ENCODE data around the gene KRT74.

KRT74 gene

DNA sequence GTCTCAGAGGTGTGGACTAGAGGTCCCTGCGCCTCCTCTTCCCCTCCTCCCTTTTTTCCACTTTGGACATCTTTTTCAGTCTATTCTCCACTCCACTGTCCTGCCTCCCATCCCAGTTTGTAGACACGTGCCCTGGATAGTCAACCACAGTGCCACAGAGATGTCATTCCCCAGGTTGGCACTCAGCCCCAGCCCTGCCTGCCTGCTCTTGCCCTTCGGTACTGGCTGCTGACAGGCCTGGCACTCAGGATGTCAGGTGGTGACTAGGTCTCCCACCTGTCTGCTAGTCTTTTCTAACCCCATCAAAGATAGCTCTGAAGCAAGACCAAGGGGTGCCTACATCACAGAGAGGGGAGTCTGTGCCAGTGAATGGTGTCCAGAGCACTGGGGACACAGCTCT lies 36.5 kb downstream of the KRT74 start:
- DNase-seq (ENCODE audit: low read depth in 3 of 3), result no peak

DNA sequence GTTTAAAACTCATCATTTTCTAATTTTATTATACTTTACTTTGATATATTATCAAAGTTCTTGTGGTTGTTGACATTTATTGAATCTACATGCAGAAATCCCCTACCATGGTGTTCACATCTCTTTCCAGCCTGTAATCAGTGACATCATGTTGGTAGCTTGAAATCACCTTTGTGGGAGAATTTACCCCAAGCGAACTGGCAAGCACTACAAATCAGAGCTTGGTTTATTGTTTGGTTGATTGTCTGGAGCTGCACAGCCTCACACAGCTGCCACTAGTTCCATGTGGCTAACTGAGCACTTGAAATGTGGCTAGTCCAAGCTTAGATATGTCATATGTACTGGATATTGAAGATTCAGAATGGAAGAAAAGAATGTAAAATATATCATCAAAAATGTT lies 38.1 kb downstream of the KRT74 start:
- no peak for DNase-seq (ENCODE audit: low read depth in 3 of 3)

DNA sequence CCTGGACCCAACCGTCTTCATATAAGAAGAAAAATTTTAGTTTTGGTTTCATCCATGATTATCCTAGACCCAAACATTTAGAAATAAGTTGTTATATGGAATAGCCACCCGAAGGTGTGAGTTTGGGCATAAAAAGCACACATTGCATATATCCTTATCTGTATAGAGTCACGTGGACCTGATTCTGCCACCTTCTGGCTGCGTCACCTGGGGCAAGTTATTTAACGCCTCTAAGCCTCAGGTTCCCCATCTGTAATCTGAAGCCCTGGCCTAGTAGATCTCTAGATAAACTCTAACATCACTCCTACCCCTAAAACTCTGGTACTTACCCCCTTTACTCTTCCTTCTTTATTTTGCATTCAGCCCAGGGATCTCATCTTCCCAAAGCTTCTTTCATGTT lies 39.2 kb downstream of the KRT74 start:
- DNase-seq (ENCODE audit: low read depth in 3 of 3), result peak in 1 of 3 experiments; percentile 9

DNA sequence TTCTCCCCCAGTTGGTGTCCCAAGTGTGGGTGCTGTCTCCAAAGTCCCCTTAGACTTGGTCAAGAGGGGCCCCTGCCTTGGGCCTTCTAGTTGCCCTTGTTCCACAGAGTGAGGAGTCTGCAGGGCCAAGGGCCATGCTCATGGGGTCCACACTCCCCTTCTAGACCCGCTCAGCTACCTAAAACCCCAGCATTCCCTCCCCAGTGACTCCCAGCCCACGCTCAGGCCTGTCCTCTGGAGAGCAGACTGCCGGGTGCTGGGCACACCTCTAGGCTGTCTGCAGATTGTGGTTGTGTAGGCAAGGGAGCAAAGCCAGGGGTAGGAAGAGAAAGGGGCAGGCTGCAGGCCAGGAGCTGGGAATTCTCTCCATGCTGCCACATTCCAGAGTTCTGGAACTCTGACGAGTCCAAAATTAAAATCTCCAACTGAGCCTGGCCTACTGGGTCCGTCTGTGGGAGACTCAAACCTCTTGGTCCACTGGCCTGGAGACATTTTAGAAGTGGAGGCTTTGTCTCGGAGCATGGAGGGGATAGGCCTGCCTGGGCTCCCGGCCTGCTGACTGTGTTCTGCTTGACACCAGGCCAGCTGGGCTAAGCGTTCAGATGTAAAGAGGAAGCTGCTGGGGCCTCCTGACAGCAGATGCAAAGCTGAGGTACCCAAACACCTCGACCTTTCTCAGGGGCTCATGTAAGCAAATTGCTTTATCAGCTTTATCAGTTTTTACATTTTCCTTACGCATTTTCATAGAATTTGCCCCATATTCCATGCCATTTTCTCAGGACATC lies 39.8 kb downstream of the KRT74 start:
- DNase-seq (ENCODE audit: low read depth in 3 of 3), result no peak

DNA sequence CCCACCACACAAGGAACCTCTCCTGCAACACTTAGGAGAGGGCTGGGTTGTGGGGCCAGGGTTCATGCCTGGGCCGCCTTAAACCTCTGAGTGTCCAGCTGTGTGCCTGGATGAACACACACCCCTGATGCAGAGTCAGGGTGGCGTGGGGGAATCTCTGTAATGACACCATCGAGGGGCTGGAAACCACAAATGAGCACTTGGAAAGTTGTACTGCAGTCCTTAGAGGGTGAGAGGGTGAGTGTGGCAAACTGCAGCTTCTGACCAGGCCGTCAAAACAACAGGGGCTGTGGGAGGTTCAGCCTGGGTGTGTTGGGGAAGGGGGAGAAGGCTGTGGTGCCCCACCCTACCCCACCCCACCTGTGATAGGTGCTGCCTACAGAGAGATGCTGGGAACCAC lies 41.0 kb downstream of the KRT74 start:
- DNase-seq (ENCODE audit: low read depth in 3 of 3), result no peak

DNA sequence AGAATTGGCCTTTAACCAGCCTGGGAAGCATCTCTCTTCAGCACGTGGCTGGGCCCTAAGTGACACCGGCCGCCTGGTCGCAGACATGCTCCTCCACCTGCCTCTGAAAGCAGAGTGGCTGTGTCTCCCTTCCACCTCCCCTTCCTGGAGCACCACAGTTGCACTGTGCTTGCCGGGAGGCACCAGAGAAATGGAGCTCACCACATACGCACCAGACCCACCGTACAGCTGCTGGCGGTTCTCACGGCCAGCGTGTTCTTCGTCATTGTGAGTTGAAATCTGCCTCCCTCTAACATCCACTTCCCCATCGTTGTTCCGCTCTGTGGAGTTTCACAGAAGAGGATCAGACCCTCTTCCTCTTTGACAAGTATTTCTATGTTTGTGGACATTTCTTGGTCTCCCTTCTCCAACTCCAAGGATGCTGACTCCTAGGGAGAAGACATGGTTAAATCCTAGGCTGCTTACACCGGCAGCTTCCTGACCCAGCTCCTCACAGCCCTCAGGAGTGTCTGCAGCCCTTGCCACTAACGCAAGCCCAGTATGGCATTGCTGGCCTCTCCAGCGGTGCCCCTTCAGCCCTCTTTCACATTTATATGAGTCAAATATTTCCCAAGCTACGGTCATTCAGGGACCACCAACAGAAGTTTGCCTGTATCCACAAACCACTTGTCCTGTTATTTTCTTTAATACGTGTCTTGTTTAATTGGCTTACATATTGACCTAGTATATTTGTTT lies 41.9 kb downstream of the KRT74 start:
- DNase-seq (ENCODE audit: low read depth in 3 of 3), result no peak

DNA sequence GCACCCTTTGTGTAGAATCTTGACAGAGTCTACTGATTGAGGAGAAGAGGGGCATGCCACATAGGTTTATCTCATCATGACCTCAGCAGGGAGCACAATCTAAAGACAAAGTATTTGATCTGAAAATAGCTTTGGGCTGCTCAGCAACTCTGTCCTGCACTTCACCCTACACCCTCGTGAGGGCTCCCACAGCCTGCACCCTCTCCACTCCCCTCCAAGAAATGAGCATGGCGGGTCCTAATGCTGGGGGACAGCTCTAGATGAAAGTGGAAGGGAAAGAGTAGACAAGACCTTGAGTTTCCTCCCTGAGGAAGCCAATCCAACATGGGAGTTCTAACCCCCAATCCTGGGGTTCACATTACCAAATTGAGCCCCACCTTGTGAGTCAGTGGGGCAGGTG lies 42.7 kb downstream of the KRT74 start:
- no peak for DNase-seq (ENCODE audit: low read depth in 3 of 3)

DNA sequence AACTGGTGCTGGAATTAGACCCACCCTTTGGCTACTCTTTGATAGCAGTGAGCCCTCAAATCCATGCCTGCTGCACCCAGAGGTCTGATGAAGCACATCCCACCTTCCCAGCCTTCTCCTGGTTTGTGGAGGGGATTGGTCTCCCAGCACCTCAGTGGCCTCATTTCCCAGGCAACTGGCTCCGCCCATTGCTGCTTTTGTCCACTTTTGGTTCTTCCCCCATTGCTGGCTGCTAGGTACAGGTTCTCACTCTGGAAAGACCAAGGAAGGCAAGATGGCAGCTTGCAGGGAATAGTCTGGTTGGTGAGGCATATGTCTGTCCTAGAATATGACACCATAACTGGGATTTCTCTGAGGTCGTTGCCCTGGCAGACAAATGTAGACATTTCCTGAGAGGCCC lies 43.3 kb downstream of the KRT74 start:
- no peak for DNase-seq (ENCODE audit: low read depth in 3 of 3)

DNA sequence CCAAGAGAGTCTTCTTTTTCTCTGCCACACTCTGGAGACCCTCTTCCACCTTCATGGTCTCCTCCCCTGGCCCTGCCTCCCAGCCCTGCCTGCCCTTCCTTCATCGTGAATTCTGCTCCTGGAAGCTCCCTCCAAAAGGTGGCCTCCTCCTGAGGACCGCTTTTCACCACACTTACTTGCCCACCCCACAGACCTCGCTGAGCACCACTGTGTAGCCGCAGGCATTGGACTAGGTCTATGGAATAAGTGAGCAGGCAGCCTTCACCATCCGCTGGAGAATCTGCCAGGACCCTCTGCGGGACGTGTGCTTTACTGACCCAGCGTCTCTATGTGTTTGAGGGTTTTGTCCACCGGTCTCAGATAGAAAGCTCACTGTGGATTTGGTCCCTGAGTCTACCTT lies 43.8 kb downstream of the KRT74 start:
- no peak for DNase-seq (ENCODE audit: low read depth in 3 of 3)

DNA sequence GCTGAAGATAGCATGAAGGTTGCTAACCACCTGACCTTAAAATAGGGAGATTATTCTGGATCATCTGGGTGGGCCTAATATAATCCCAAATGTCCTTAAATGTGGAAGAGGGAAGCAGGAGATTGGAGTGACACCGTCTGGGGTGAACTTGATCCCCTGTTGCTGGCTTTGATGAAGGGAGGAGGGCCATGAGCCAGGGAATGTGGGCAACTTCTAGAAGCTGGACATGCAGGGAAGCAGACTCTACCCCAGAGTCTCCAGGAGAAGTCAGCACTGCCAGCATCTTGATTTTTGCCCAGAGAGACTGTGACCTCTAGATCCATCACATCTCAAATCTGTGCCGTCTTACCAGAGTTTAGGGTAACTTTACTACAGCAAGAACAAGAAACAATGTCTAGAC lies 44.2 kb downstream of the KRT74 start:
- no peak for DNase-seq (ENCODE audit: low read depth in 3 of 3)

DNA sequence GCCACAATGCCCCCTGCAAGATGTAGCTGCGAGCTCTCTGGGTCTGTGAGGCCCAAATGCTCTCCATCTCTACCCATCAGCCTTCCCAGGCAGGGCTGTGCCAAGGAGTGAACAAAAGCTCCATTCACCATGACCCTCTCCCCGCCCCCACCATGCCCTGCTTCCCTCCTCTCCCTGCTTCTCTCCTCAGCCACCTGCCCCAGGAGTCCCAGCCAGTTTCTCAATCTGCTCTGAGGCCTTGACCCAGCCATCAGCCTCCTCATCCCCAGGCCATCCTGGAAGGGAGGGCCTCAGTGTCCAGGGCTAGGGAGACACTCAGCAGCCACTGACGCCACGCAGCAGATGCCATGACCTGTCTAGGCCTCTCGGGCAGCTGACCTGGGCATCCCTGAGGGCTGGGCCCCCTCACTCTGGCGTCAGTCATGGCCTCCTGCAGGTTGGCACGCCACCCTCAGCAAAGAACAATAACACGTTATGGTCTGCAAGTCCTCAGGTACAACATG lies 45.0 kb downstream of the KRT74 start:
- DNase-seq (ENCODE audit: low read depth in 3 of 3), result no peak

DNA sequence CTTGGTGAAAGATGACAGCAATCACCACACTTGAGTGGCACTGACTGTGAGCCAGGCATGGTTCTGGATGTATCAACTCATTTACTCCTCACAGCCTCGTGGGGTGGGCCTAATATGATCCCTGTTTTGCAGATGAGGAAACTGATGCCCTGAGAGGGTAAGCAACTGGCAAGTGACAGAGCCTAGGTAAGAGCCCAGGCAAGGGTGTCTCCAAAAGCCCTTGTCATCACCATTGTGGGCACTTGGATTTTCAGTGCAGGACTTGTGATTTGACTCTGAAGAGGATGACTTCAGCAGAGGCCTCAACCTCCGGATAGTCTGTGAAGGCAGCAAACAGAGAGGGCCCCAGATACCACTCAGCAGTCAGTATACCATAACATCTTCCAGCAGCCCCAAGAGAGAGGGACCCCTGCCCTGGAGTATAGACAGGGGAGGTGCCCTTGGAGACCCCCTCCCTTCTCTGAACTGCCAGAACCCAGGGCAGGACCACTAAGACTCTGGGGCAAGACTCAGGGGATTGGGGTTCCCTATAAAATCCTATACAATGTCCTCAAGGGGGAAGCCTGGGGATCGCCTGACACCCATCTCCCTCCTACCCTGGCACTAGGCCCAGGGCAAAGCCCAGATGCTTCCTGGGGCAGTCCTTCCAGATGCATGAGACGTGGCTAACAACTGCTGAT lies 46.4 kb downstream of the KRT74 start:
- DNase-seq (ENCODE audit: low read depth in 3 of 3), result no peak

DNA sequence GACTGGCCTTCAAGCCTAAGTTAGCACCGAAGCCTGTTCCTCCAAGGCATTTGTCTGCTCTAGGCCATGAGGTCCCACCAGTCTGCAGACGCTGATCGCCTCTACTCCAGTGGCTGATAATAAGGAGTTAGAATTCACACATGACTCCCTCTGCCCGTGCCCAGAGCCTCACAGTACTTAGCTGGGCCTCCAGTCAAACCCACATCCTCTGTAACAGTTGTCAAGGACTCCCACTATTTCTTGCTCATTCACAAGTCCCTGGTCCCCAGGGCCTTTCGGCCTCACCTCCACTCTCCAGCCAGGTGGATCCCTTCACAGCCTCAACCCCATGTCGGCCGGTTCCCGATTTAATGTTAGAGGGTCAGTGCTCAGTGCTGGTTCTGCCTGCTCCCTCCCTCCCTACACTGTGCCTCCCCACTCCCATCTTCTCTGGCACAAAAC lies 47.1 kb downstream of the KRT74 start:
- no peak for DNase-seq (ENCODE audit: low read depth in 3 of 3)

DNA sequence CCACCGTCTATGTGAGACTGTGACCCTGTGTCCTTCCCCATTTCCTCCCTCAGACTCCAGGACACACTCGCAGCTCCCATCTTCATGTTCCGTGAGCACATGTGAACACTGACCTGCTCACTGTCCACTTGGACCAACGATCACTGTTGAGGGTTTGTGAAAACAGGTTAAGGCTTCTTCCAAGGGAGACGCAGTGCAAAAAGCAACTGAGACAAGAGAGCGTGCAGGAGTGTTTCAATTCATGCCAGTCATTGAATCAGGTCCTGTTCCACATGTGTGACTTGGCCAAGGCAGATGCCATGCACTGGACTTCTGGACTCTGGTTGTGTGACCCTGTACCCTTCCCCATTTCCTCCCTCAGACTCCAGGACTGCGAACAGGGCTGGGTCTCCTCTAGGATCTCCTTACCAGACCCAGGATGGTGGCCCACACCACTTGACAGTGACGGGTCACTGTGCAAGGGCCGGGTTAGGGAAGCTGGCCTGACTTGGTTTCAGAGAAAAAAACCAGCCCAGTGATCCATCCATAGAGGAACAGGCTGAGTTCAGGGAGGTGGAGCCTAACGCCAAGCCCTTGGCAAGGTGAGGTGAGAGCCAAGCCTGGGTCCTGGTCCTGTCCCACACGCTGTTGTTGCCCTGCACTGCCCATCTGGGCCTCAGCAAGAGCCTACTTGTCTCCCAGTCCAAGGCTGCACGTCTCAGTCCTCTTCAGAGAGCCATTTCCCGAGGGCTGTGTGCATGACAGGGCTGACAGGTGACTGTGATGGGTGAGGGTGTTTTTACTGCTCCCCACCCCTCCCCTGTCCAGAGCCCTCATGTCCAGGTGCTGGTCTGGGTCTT lies 47.8 kb downstream of the KRT74 start:
- no peak for DNase-seq (ENCODE audit: low read depth in 3 of 3)

DNA sequence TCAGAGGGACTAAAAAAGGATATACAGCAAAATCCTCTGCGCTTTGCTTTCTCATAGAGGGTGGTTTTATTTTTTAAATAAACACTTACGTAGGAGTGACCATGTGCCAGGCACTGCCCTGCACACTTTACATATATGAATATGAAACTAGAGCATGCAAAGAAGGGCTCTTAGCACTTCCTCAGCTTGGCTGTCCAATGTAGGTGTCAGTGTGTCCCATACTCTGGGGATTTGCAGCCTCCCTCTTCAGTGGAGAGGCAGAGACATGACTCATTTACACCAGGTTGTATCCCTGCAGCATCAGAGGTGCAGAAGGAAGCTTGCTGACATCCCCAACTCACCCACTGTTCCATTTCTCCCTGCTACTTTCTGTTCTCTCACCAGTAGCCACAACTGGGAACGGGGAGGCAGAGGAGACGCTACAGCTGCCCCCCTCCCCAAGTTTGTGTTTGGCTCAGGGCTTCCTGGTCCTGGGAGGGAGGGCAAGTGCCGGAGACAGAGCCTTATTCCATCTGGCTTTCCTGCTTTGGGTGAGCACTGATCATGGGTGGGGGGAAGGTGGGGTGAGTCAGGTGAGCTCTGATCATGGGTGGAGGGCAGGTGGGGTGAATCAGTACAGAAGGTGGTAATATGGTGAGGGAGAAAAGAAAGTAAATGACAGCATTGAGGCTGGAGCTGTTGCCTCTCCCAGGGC lies 48.6 kb downstream of the KRT74 start:
- DNase-seq (ENCODE audit: low read depth in 3 of 3), result no peak

DNA sequence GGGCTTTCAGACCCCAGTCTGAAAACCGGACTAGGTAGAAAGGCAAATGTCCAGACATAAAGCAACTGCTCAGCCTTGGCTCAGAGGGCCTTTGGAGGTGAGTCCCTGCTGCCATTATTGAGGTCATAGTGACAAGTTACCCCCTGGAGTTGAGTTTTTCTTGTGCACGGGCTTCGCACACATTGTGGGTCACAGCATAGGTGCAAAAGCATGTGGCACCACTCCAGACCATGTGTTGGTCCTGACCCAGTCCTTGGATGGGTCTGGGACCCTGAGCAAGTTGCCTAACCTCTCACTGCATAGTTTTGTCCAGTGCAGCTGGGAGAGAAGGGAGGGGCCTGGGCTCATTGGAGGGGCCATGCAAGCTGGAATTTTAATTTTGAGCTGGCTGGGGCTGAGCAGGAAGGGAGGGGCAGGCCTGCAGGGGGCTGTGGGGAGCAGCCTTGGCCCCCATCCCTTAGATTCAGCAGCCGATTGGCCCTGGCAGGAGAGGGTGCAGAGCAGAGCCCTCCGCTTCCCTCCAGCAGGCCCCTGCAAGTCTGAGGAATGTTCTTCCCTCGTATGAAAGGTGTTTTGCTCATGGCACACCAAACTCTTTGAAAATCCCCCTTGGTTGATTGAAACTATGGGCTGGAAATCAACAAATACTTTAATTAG lies 49.3 kb downstream of the KRT74 start:
- no peak for DNase-seq (ENCODE audit: low read depth in 3 of 3)

DNA sequence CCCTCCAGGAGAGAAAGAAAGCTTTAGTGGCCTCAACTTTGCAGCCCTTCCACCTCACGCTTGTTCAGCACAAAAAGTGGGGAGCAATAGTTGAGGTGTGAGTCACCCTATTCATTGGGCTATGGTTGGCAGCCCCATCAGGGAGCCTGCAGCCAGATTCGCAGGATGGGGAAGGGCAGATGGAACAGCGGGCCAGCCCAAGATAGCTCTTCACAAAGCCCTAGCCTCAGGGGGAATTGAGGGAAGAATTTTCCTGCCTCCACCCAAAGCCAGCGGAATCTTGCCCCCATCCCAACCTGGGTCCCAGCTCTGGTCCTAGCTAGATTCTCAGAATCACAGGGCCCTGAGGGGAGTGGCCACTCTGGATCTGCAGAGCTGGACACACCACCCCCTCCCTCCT lies 49.8 kb downstream of the KRT74 start:
- no peak for DNase-seq (ENCODE audit: low read depth in 3 of 3)

DNA sequence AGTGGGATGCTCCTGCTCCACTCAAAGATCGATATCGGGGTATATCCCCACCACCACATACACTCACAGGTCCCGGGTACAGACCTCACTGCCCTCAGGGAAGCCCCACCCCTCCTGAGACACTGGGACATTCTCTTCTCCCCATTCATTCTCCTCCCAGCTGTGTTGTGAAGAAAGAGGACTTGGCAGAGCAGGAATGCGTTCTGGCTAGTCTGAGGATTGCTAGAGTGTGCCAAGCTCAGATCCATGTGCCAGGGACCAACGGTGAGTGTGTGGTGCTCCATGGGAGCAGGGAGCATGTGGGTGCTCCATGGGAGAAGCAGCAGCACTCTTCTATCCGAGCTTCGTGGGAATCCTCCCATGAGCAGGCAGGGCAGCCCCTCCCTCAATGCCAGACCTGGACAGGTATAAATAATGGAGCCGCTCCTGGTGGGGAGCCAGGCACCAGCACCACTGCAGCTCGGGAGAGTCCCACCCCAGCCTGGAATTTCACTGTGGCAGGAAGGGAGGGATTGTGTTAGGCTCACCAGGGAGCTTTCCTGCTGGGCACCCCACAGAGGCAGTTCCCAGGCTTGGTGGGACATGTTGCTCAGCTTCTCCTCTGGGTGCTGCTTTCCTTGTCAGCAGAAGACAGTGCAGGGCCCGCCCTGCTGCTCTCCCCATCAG lies 51.2 kb downstream of the KRT74 start:
- DNase-seq (ENCODE audit: low read depth in 3 of 3), result no peak

DNA sequence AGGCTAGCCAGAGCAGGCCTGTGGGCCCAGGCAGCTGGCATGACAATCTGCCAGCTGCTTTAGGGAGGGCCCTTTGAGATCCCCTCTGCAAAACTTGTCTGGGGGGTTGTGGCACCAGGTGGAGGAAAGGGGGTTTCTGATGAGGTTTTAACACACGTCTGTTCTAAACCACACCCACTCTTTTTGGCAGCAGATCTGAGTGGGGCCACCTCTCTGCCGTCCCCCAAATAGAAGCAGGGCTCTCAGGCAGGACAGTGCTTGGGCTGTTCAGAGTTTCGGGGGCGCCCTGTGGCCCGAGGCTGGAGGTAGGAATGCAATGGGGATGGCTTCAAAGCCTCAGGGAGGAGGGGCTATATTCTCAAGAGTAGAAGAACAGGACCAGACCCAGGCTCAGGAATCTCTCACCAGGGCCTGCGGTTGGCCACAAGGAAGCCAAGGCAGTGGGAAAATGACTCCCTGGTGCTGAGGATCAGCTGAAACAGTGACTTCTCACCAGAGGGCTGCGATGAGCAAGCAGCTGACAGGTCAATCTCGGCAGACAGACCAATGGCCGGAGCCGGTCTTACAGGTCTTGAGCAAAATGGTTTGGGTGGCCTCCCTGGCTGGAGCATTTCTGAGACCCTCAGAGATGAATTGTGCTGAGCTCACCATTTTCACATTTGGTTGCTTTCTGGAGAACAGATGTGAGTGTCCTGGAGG lies 51.9 kb downstream of the KRT74 start:
- no peak for DNase-seq (ENCODE audit: low read depth in 3 of 3)
